NOMO-1 treated with dmso at 0.1 percent for 144 hours (cell line): Measurements from ENCODE around the gene DENND10.
"Not testable (repeated sequence)": the region's sequence is repeated elsewhere in the genome, so short reads cannot be mapped to it uniquely, and the experiment has no call there.

Source experiments
- DNase-seq: peaks from one replicate; lab custom pipeline; 2025; ENCODE audit not compliant: unreplicated experiment; lab: John Stamatoyannopoulos, UW

DENND10 gene

DNA sequence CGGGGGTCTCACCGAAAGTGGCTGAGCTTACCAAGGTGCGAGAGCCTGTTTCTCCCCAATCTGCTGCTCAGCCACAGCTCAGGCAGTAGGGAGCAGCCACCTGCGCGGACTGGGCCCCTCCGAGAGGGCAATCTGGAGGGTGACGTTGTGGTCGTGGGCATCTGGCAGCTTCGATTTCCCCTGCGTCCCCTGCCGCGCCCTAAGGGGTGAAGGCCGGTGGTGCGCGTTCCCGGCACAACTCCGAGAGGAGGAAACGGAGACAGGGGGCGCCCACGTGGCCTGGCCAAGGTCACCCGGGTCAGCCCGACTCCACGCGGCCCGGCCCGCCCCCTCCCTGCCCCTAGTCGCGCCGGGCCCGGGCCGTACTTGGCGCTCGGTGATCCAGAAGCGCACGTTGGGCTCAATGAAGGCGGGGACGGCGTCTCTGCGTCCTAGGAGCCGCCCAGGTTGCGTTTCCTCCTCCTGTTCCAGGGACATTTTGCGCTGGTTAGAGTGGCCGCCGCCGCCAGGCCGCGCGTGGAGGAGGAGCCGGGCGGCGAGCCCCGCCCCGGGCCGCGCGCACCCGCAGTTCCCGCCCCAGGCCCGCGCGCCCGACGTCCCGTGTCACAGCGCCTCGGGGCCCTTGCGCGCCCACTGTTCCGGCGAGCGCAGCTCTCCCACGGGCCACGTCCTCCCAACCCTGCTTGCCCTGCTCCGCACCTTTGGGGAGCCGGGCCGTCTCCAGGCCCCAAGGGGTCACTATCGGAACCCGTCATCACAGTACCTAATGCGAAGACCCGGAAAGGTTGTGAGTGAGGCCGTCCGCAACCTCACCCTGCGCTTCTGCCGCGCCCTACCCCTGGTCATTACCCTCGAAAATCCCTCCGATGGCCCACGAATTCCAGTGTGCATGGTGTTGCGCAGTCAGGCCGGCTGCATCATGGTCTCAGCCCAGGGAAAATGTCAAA lies 61.5 kb downstream of the DENND10 start, which contains the start of gene SFXN4:
SFXN4 (minus strand) TSS at position 544 of the 947 bp plus-strand sequence; CDS start at position 477, 67 bp downstream.
- peak; percentile 66 for DNase-seq

DNA sequence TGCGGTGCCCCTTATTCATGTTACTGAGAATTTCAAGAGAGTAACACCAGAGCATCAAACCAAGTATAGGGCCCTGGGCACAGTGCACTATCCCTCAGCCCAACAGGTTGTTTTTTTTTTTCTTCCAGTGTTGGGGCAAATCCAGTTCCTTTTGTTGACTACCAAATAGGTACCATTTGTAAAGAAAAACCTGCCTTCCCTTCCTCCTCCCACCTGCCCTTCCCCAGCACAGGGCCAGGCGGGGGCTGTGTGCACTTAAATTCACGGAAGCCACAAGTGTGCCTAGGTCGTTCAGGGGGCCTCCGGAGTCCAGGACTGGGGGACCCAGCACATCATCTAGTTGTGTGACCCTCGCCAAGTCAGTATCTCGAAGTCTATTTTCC lies 62.2 kb downstream of the DENND10 start:
- DNase-seq, result no peak

DNA sequence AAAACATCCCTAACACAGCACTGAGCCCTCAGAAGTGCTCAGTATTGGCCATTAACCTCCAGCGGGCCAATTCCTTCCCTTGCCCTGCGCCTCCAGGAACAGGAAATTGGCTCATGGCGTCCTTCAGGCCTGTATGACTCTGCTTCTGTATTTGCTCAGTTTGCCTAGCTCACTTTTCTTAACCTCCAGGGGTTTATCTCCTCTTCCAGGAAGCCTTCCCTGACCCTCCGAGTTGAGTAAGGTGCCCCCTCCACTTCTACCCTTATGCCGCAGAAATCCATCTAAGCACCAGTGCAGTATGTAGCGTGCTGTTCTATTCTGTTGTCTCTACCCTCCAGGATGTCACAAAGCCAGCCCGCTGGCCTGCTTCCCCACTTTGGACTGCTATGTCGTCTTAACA lies 62.7 kb downstream of the DENND10 start:
- DNase-seq, result peak; percentile 15

DNA sequence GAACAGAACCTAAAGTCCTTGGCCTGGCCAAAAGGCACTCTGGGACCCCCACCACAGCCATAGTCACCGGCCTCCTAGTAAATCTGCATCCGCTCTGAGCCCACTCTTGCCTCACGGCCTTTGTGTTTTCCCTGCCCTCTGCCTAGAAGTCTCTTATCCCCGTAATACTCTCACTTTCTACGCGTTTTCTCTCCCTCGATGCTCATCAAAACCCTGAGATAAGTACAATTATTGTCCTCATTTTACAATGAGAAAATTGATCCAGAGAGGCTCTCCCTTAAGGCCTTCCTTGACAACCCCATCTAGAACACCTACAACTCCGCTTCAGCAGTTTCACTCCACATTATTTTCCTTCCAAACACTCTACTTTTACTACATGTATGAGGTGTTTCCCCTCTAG lies 63.1 kb downstream of the DENND10 start:
- DNase-seq, result no peak

DNA sequence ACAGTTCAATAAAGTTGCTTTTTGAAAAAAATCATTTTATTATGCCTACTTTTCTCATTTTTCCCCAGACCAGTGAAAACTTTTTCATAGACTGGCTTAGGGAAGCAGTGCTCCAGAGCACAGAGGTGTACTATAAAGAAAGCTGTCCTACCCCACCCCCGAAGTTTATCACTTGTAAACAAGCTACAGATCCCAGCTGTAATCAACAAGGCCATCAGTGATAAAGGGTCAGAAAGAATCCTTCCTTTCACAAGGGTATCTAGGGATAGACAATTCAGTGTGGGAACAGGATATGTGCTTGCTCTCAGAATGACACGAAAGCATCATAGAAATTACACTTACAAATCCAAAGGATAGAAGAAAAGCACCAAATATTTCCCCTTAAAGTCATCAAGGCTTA lies 70.2 kb downstream of the DENND10 start:
- no peak for DNase-seq

DNA sequence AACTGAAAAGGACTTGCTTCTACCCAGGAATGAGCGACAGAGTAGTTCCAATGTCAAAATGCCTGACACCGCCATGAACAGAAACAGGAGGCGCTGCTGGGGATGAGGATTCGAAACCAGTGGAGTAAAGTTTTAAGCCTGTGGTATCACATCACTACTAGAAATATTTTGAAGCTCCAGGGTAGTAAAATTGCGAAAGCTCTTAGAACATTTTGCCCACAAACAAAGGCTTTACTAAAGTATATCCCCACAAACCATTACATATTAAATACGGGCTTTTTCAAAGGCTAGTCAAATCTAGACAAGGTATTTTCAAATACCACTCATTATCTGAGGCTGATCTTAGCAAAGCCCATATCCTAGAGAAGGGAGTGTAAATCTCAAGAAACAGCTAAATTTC lies 72.3 kb downstream of the DENND10 start:
- DNase-seq, result no peak

DNA sequence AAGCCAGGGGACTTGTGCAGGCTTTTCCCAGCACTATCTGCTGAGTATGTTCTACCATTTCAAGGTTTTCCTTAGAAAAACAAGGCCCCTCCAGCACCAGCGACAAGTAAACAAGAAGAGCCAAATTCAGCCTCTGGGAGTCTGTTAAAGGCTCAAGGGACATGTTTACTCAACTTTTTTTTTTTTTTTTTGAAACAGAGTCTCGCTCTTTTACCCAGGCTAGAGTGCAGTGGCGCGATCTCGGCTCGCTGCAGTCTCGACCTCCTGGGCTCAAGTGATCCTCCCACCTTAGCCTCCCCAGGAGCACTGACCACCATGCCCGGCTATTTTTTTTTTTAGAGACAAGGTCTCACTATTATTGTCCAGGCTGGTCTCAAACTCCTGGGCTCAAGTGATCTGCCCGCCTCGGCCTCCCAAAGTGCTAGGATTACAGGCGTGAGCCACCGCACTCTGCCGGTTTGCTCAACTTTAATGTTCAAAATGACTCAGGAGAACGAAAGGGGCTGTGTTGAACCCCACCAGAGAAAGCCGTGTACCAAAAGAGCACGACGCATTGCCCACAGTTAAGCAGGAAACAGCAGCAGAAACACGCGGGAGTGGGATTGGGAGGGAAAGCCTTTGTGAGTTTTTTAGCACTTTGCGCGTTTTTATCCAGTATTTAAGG lies 73.9 kb downstream of the DENND10 start:
- no peak for DNase-seq

DNA sequence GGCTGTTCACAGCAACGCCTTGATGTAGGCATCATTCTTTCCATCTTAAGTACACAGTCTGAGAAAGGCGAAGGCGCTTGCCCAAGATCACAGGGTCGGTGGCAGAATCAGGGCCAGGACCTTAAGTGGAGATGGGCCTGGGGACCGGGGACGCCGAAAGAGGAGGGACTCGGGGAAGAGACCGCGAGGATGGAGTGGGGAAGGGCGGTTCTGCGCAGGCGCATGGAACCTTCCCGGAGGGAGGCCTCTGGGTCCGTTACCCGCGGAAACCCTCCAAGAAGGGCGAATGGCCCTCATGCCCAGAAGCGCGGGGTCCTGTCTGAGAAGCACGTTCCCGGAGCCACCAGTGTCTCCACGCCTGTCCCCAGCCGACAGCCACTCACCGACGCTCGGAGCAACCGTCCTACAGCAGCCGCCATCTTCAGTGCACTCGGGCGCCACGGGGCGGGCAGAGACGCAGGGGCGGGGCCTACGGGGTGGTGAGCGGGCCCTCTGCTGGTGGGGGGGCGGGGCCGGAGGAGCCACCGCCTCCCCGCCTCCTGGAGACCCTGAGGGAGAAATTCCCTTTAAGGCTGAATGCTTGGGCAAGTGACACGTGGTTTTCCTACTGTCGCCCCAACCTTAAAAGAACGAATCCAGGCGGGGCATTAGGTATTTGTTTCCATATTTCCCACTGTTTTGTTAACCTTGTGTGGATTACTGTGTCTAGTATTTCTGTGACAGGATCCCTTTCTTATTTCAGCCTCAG lies 74.6 kb downstream of the DENND10 start, which contains the start of gene PRDX3:
PRDX3 (minus strand) TSS at position 441 of the 748 bp plus-strand sequence; CDS start at position 419, 22 bp downstream.
- DNase-seq, result peak; percentile 80

DNA sequence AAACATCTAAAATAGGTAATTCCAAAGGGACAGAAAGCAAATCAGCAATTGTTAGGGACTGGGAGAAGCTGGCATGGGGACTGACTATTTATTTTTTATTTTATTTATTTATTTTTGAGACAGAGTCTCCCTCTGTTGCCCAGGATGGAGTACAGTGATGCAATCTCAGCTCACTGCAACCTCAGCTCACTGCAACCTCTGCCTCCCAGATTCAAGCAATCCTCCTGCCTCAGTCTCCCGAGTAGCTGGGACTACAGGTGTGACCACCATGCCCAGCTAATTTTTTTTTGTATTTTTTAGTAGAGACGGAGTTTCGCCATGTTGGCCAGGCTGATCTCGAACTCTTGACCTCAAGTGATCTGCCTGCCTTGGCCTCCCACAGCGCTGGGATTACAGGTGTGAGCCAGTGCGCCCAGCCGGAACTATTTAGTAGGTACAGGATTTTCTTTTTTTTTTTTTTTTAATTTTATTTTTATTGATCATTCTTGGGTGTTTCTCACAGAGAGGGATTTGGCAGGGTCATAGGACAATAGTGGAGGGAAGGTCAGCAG lies 77.0 kb downstream of the DENND10 start:
- DNase-seq, result not testable (repeated sequence)

DNA sequence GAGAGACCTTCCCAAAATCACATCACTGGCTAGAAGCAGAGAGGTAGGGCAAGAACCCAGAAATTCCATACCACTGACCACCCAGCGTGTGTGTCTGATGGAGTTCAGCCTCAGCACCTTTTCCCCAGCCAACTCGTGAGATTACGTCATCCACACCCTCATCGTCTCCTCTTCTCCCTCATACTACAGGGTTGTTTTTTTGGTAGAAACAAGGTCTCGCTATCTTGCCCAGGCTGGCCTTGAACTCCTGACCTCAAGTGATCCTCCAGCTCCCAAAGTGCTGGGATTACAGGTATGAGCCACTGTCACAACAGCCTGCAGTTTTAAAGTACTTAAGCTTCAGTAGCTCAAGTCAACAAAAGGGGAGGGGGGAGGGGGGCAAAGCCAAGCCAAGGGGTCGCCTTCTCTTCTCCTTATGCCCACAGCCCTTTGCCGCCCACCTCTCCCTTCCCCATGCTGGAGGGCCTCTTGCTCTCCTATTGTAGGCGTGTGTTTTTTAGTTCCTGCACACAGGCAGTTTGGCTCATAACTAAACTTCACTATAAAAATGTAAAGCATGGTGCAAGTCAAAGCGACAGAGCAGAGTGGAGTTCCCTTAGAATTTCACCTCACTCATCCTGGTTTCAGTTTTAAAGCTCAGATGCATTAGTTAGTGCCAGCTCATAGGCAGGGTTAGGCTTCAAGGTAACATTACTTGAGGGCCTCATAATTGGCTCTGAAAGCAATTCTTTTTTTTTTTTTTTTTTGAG lies 79.9 kb downstream of the DENND10 start:
- no peak for DNase-seq
